Stimulated activated CD4-positive, alpha-beta T cell treated with anti-CD3 and anti-CD28 coated beads, Interleukin-12 subunit alpha, Interleukin-12 subunit beta, amount 100 ng/mL, for 48 hours (primary cell): ENCODE data around the gene IFI35.
"Not testable (repeated sequence)": the region's sequence is repeated elsewhere in the genome, so short reads cannot be mapped to it uniquely, and the experiment has no call there.

Experiments
- DNase-seq, 3 donors: peaks; one replicate each; pipeline ENCODE4 v3.0.0-alpha.2; 2020; ENCODE audit warnings: low read depth in 2 of 3, low spot score in 1 of 3

IFI35 gene

GRCh38 chr17:43021741-43022512 is 15.3 kb downstream of the IFI35 start, which contains the start of gene VAT1:
VAT1 (minus strand) TSS chr17:43022385; CDS start chr17:43022322, 63 bp downstream.
- DNase-seq: peak in 2 of 3 donors; percentile 47 to 67

- peak; percentile 61 to 74 (median 70) for DNase-seq
Observed at GRCh38 chr17:43024407-43025289, 18.1 kb downstream of the IFI35 start, which contains the start of gene RND2. RND2 (plus strand) TSS chr17:43025231; CDS start chr17:43025348, 117 bp downstream.

GRCh38 chr17:43025290-43025657 is 18.7 kb downstream of the IFI35 start:
- no peak for DNase-seq

GRCh38 chr17:43025766-43026537 is 19.4 kb downstream of the IFI35 start:
- DNase-seq: no peak

GRCh38 chr17:43026595-43026994 is 20.0 kb downstream of the IFI35 start:
- no peak for DNase-seq

- no peak for DNase-seq
Observed at GRCh38 chr17:43027091-43028032, 20.8 kb downstream of the IFI35 start.

GRCh38 chr17:43028221-43028861 is 21.8 kb downstream of the IFI35 start:
- DNase-seq: no peak

GRCh38 chr17:43030137-43030767 is 23.7 kb downstream of the IFI35 start:
- no peak for DNase-seq

- DNase-seq: no peak
Observed at GRCh38 chr17:43031666-43032065, 25.1 kb downstream of the IFI35 start.

GRCh38 chr17:43033948-43034881 is 27.6 kb downstream of the IFI35 start:
- DNase-seq: no peak

- DNase-seq: no peak
Observed at GRCh38 chr17:43034894-43035293, 28.3 kb downstream of the IFI35 start.

- DNase-seq: no peak
Observed at GRCh38 chr17:43039646-43040045, 33.1 kb downstream of the IFI35 start.

GRCh38 chr17:43040655-43041054 is 34.1 kb downstream of the IFI35 start:
- no peak for DNase-seq

GRCh38 chr17:43042025-43042628 is 35.5 kb downstream of the IFI35 start:
- no peak for DNase-seq

- no peak for DNase-seq
Observed at GRCh38 chr17:43043307-43043706, 36.7 kb downstream of the IFI35 start.

- DNase-seq: no peak
Observed at GRCh38 chr17:43044024-43044423, 37.4 kb downstream of the IFI35 start.

- no peak for DNase-seq
Observed at GRCh38 chr17:43051969-43052368, 45.4 kb downstream of the IFI35 start.

GRCh38 chr17:43053008-43053407 is 46.4 kb downstream of the IFI35 start:
- not testable (repeated sequence) for DNase-seq
